Loucy (cell line): ENCODE measurements around the gene SKOR1.

Experiments
- CTCF ChIP-seq: fragments of 200-600 bp; sonication (generic); conservative IDR thresholded peaks from 2 replicates; pipeline ENCODE4 v1.5.1; 2014; ENCODE audit warnings: mild to moderate bottlenecking, antibody characterized with exemption, low read length
- EZH2phosphoT487 ChIP-seq: fragments of 200-600 bp; IDR thresholded peaks from 2 replicates; pipeline ENCODE4 v1.6.1; 2018; ENCODE audit warnings: antibody characterized with exemption, mild to moderate bottlenecking, moderate library complexity, borderline replicate concordance

- no peak for TF ChIP-seq CTCF
- TF ChIP-seq EZH2phosphoT487, result no peak
Observed at GRCh38 chr15:67818464-67818863, 6.8 kb upstream of the SKOR1 start.
